H9 (cell line): ENCODE measurements around the gene DCC. TPM values are rescaled to one million over a fixed set of nuclear protein-coding genes. Genes with fewer than 3 reads are reported as not detected.

ENCODE experiments used
- DNase-seq: peaks from one replicate; pipeline ENCODE4 v3.0.0-alpha.2; 2017
- H2AFZ ChIP-seq: one replicate; pipeline ENCODE4 v1.6.1; 2013; ENCODE audit warnings: mild to moderate bottlenecking, low read length, control low read depth, moderate library complexity
- H2AK5ac ChIP-seq: 2 replicates; pipeline ENCODE4 v1.6.1; 2013; ENCODE audit warnings: low read length, control low read depth, mixed read lengths; ENCODE audit not compliant: insufficient read length
- H2BK120ac ChIP-seq: one replicate; pipeline ENCODE4 v1.6.1; 2013; ENCODE audit warnings: low read depth, mild to moderate bottlenecking, low read length, control low read depth, inconsistent platforms; ENCODE audit not compliant: poor library complexity, severe bottlenecking
- H2BK12ac ChIP-seq: 2 replicates; pipeline ENCODE4 v1.6.1; 2013; ENCODE audit warnings: low read length, control low read depth, mixed read lengths, low read depth; ENCODE audit not compliant: insufficient read length
- H2BK15ac ChIP-seq: 2 replicates; pipeline ENCODE4 v1.6.1; 2013; ENCODE audit warnings: low read depth, low read length, control low read depth
- H2BK20ac ChIP-seq: one replicate; pipeline ENCODE4 v1.6.1; 2013; ENCODE audit warnings: low read depth, mild to moderate bottlenecking, low read length, control low read depth, inconsistent platforms; ENCODE audit not compliant: poor library complexity, severe bottlenecking
- H2BK5ac ChIP-seq: 2 replicates; pipeline ENCODE4 v1.6.1; 2013; ENCODE audit warnings: low read length, control low read depth, mixed read lengths; ENCODE audit not compliant: insufficient read length
- H3K14ac ChIP-seq: 2 replicates; pipeline ENCODE4 v1.6.1; 2013; ENCODE audit warnings: low read length, control low read depth; ENCODE audit not compliant: insufficient read depth
- H3K18ac ChIP-seq: 2 replicates; pipeline ENCODE4 v1.6.1; 2013; ENCODE audit warnings: low read depth, mild to moderate bottlenecking, mixed read lengths, low read length, control low read depth; ENCODE audit not compliant: insufficient read length
- H3K23ac ChIP-seq: 2 replicates; pipeline ENCODE4 v1.6.1; 2013; ENCODE audit warnings: low read length, control low read depth, mixed read lengths, low read depth; ENCODE audit not compliant: insufficient read length
- H3K23me2 ChIP-seq: 2 replicates; pipeline ENCODE4 v1.6.1; 2013; ENCODE audit warnings: low read depth, mild to moderate bottlenecking, mixed read lengths, low read length, control low read depth; ENCODE audit not compliant: insufficient read length, poor library complexity, severe bottlenecking
- H3K27ac ChIP-seq: 2 replicates; pipeline ENCODE4 v1.5.1; 2013; ENCODE audit warnings: low read length, control low read depth, mixed read lengths, low read depth; ENCODE audit not compliant: insufficient read length
- H3K27me3 ChIP-seq: 2 replicates; pipeline ENCODE4 v1.6.1; 2013; ENCODE audit warnings: low read length, control low read depth, inconsistent platforms; ENCODE audit not compliant: insufficient read depth
- H3K4ac ChIP-seq: 2 replicates; pipeline ENCODE4 v1.6.1; 2013; ENCODE audit warnings: low read depth, mild to moderate bottlenecking, control low read depth, inconsistent platforms, low read length, moderate library complexity
- H3K4me1 ChIP-seq: 2 replicates; pipeline ENCODE4 v1.6.1; 2013; ENCODE audit warnings: low read length, control low read depth, inconsistent platforms; ENCODE audit not compliant: insufficient read depth
- H3K4me2 ChIP-seq: 2 replicates; pipeline ENCODE4 v1.6.1; 2013; ENCODE audit warnings: low read length, control low read depth, mixed read lengths; ENCODE audit not compliant: insufficient read length, insufficient read depth
- H3K56ac ChIP-seq: 2 replicates; pipeline ENCODE4 v1.6.1; 2013; ENCODE audit warnings: low read depth, mild to moderate bottlenecking, mixed read lengths, low read length, control low read depth; ENCODE audit not compliant: insufficient read length
- H3K79me1 ChIP-seq: 2 replicates; pipeline ENCODE4 v1.6.1; 2013; ENCODE audit warnings: low read depth, mild to moderate bottlenecking, moderate library complexity, low read length, control low read depth, inconsistent platforms; ENCODE audit not compliant: insufficient read depth, poor library complexity, severe bottlenecking
- H3K79me2 ChIP-seq: 2 replicates; pipeline ENCODE4 v1.6.1; 2013; ENCODE audit warnings: low read length, control low read depth, inconsistent platforms; ENCODE audit not compliant: insufficient read depth
- H3K9ac ChIP-seq: 2 replicates; pipeline ENCODE4 v1.6.1; 2013; ENCODE audit warnings: low read length, control low read depth, mixed read lengths; ENCODE audit not compliant: insufficient read length; ENCODE audit errors: extremely low read depth
- H3K9me3 ChIP-seq: one replicate; pipeline ENCODE4 v1.6.1; 2013; ENCODE audit warnings: low read depth, low read length, inconsistent platforms; ENCODE audit not compliant: control insufficient read depth
- H3T11ph ChIP-seq: one replicate; pipeline ENCODE4 v1.6.1; 2013; ENCODE audit warnings: mild to moderate bottlenecking, low read length, control low read depth, inconsistent platforms
- H4K20me1 ChIP-seq: one replicate; pipeline ENCODE4 v1.6.1; 2013; ENCODE audit not compliant: control insufficient read depth, insufficient read length, insufficient read depth
- H4K5ac ChIP-seq: 2 replicates; pipeline ENCODE4 v1.6.1; 2013; ENCODE audit warnings: low read depth, mild to moderate bottlenecking, mixed read lengths, low read length, control low read depth; ENCODE audit not compliant: insufficient read length
- H4K8ac ChIP-seq: replicated peaks from 2 replicates; pipeline ENCODE4 v1.6.1; 2013; ENCODE audit warnings: low read length, control low read depth, mixed read lengths, low read depth; ENCODE audit not compliant: insufficient read length
- H4K91ac ChIP-seq: 2 replicates; pipeline ENCODE4 v1.6.1; 2013; ENCODE audit warnings: low read depth, mild to moderate bottlenecking, moderate library complexity, mixed read lengths, low read length, control low read depth; ENCODE audit not compliant: insufficient read length
- H3K27ac Mint-ChIP-seq, 3 experiments: 2 replicates in 2 of 3; 3 replicates in 1 of 3; pipeline ENCODE4 v1.8.0; 2020 to 2021; ENCODE audit warnings: mixed read lengths in 3 of 3, mild to moderate bottlenecking in 1 of 3, moderate library complexity in 1 of 3
- H3K27me3 Mint-ChIP-seq: 2 replicates; pipeline ENCODE4 v1.8.0; 2021; ENCODE audit warnings: low read depth, mild to moderate bottlenecking, moderate library complexity, mixed read lengths
- H3K36me3 Mint-ChIP-seq, 3 experiments: 2 replicates in 2 of 3; 3 replicates in 1 of 3; pipeline ENCODE4 v1.8.0; 2020 to 2021; ENCODE audit warnings: low read depth in 3 of 3, mixed read lengths in 3 of 3; ENCODE audit not compliant: insufficient read depth in 1 of 3
- H3K4me1 Mint-ChIP-seq, 2 experiments: 2 replicates each; pipeline ENCODE4 v1.8.0; 2020; ENCODE audit warnings: mixed read lengths in 2 of 2
- H3K4me3 Mint-ChIP-seq, 2 experiments: 2 replicates in 1 of 2; 3 replicates in 1 of 2; pipeline ENCODE4 v1.8.0; 2020 to 2021; ENCODE audit warnings: mild to moderate bottlenecking in 2 of 2, mixed read lengths in 2 of 2, moderate library complexity in 1 of 2
- H3K9me3 Mint-ChIP-seq, 2 experiments: 2 replicates in 1 of 2; 3 replicates in 1 of 2; pipeline ENCODE4 v1.8.0; 2020; ENCODE audit warnings: mild to moderate bottlenecking in 2 of 2, mixed read lengths in 2 of 2, moderate library complexity in 1 of 2
- CTCF ChIP-seq: fragments of 200-600 bp; sonication (generic); conservative IDR thresholded peaks from 3 replicates; pipeline ENCODE4 v1.8.0; 2021; ENCODE audit warnings: antibody characterized with exemption, mild to moderate bottlenecking
- WGBS: extraction: QIAGEN DNeasy Blood & Tissue Kit; methylation state at CpG from one replicate; pipeline ENCODE4 v1.1.7; 2013; ENCODE audit warnings: missing lambda C conversion rate, low lambda C conversion rate, mixed read lengths; ENCODE audit not compliant: insufficient read length; ENCODE audit errors: extremely low coverage; 5-methylcytosine and 5-hydroxymethylcytosine counted together
- total RNA-seq: library from RNA; stranded (reverse); gene quantifications from 2 replicates; pipeline ENCODE4 v1.2.1, GENCODE V29; 2021

The DCC gene
- total RNA-seq, 1 experiment from 2014 or later: 0.35 TPM

GRCh38 chr18:53018791-53019190 lies 678.8 kb downstream of the DCC start:
- Histone ChIP-seq H4K5ac (no peak overlapping the region), H2BK5ac (no peak overlapping the region), H2AK5ac (no peak overlapping the region), H2BK120ac (no peak overlapping the region), H2BK15ac (no peak overlapping the region), H3K27ac (no peak overlapping the region), H3K79me2 (no peaks in the 10 kb centered on the region), H3K4me1 (no peaks in the 10 kb centered on the region), H3K9me3 (no peaks in the 10 kb centered on the region), H3K18ac (no peak overlapping the region), H4K8ac (no peak overlapping the region), H2AFZ (no peak overlapping the region), H3K23ac (no peak overlapping the region), H2BK20ac (no peak overlapping the region), H4K91ac (no peak overlapping the region), H3K4me2 (no peak overlapping the region), H3K56ac (no peak overlapping the region), H3K4ac (no peak overlapping the region), H3K27me3 (no peaks in the 10 kb centered on the region), H3K14ac (no peak overlapping the region), H3K23me2 (no peaks in the 10 kb centered on the region), H2BK12ac (no peak overlapping the region), H4K20me1 (no peaks in the 10 kb centered on the region), H3T11ph (no peak overlapping the region), H3K9ac (no peak overlapping the region), H3K79me1 (no peaks in the 10 kb centered on the region)
- no peaks in the 10 kb centered on the region for H3K4me1 Mint-ChIP-seq
- DNase-seq: no peak
- no peaks in the 10 kb centered on the region for H3K36me3 Mint-ChIP-seq
- H3K4me3 Mint-ChIP-seq: no peak overlapping the region
- H3K9me3 Mint-ChIP-seq: no peaks in the 10 kb centered on the region
- H3K27ac Mint-ChIP-seq: no peak overlapping the region
- no peak for TF ChIP-seq CTCF
- no peaks in the 10 kb centered on the region for H3K27me3 Mint-ChIP-seq
- WGBS: no CpG with 5 or more reads among the region's 2 CpGs
